Spleen (tissue), 11 donors: Measurements from ENCODE around the gene ADGRF4. TPM values are rescaled to one million over a fixed set of nuclear protein-coding genes. Genes with fewer than 3 reads are reported as not detected.

Source experiments
- DNase-seq: peaks from one replicate; pipeline ENCODE4 v3.0.0-alpha.2; 2020
- H3K27ac ChIP-seq, 8 donors: fragments of 200-600 bp; sonication (generic) in 7 of 8; 1 replicate in 4 of 8; 2 replicates in 4 of 8; pipeline versions ENCODE4 v1.5.0 to v1.8.0; 2016 to 2021; ENCODE audit warnings: inconsistent platforms in 4 of 8, mild to moderate bottlenecking in 4 of 8, moderate library complexity in 1 of 8
- H3K27me3 ChIP-seq, 7 donors: fragments of 200-600 bp; sonication (generic) in 6 of 7; replicated peaks in 1 of 7; 1 replicate in 4 of 7; 2 replicates in 3 of 7; pipeline versions ENCODE4 v1.5.0 to v1.8.0; 2016 to 2021; ENCODE audit warnings: inconsistent platforms in 3 of 7, mild to moderate bottlenecking in 1 of 7
- H3K36me3 ChIP-seq, 6 donors: fragments of 200-600 bp; sonication (generic) in 5 of 6; 1 replicate in 4 of 6; 2 replicates in 2 of 6; pipeline versions ENCODE4 v1.5.0 to v1.8.0; 2016 to 2021; ENCODE audit warnings: inconsistent platforms in 2 of 6
- H3K4me1 ChIP-seq, 6 donors: fragments of 200-600 bp; sonication (generic) in 5 of 6; 1 replicate in 3 of 6; 2 replicates in 3 of 6; pipeline versions ENCODE4 v1.5.0 to v1.8.0; 2016 to 2021; ENCODE audit warnings: inconsistent platforms in 3 of 6
- H3K4me3 ChIP-seq, 8 donors: fragments of 200-600 bp; sonication (generic) in 7 of 8; 1 replicate in 4 of 8; 2 replicates in 4 of 8; pipeline versions ENCODE4 v1.5.0 to v1.8.0; 2016 to 2021; ENCODE audit warnings: inconsistent platforms in 4 of 8, mild to moderate bottlenecking in 4 of 8, moderate library complexity in 2 of 8
- H3K9me3 ChIP-seq, 8 donors: fragments of 200-600 bp; sonication (generic) in 7 of 8; 1 replicate in 4 of 8; 2 replicates in 4 of 8; pipeline versions ENCODE4 v1.5.0 to v1.8.0; 2016 to 2021; ENCODE audit warnings: inconsistent platforms in 4 of 8
- POLR2A ChIP-seq, 3 donors: fragments of 450-650 bp; IDR thresholded peaks; one replicate each; pipeline ENCODE4 v1.5.1; 2017; ENCODE audit warnings: antibody characterized with exemption in 3 of 3, mild to moderate bottlenecking in 1 of 3
- POLR2AphosphoS5 ChIP-seq, 3 donors: sonication (generic); formaldehyde crosslinking; IDR thresholded peaks; one replicate each; pipeline ENCODE4 v1.5.1; 2017; ENCODE audit warnings: antibody characterized with exemption in 3 of 3
- WGBS, 5 donors: extraction: QIAGEN DNeasy Blood & Tissue Kit in 3 of 5; methylation state at CpG; one replicate each; pipeline versions ENCODE4 v1.1.5 to v1.1.7; 2013 to 2018; 5-methylcytosine and 5-hydroxymethylcytosine counted together
- intact Hi-C: fragments of 100-400 bp; cut with DNase I; formaldehyde crosslinking; loops from one replicate; pipeline ENCODE4 v1.15.0; 2023; ENCODE audit warnings: low total_unique reads
- polyA plus RNA-seq, 3 donors: library from polyadenylated mRNA; stranded (reverse); fragments of 200-250 nt; gene quantifications; one replicate each; pipeline ENCODE4 v1.2.1, GENCODE V29; 2013
- total RNA-seq, 7 donors: library from RNA; depleted of rRNA in 3 of 7; stranded (reverse); fragments of >200 nt in 3 of 7; fragmentation: NEBNext Ultra II Directional in 4 of 7; extraction: Animal tissue kit (Norgen Biotek cat#: 25700) in 4 of 7; gene quantifications; one replicate each; pipeline versions ENCODE4 v1.1.0 to v1.2.1, GENCODE V29; 2016 to 2021
- TF ChIP-seq, protein P1 (sequence below), 11 experiments: fragments of 200-600 bp in 7 of 11; fragments of 450-650 bp in 4 of 11; sonication (generic) in 4 of 11; IDR thresholded peaks in 8 of 11; conservative IDR thresholded peaks in 3 of 11; 1 replicate in 7 of 11; 2 replicates in 4 of 11; pipeline versions ENCODE4 v1.4.0 to v1.8.0; 2016 to 2021; ENCODE audit warnings: antibody characterized with exemption in 11 of 11, inconsistent platforms in 4 of 11, mild to moderate bottlenecking in 1 of 11
- donor health status: healthy with polysubstance abuse.
- donor health status: DM: no; HTN: no; CAD: no; lungs with moderate emphysema.
- donor health status: DM: no; HTN: no; CAD: no.
- donor health status: Bipolar disorder and iron deficiency.
- donor health status: healthy.
- donor health status: DM: no; HTN: no; CAD: no.
- donor health status: DM: yes; HTN: yes; CAD: no.

ADGRF4 gene
- total and polyA plus RNA-seq, 10 donors, result not detected

DNA sequence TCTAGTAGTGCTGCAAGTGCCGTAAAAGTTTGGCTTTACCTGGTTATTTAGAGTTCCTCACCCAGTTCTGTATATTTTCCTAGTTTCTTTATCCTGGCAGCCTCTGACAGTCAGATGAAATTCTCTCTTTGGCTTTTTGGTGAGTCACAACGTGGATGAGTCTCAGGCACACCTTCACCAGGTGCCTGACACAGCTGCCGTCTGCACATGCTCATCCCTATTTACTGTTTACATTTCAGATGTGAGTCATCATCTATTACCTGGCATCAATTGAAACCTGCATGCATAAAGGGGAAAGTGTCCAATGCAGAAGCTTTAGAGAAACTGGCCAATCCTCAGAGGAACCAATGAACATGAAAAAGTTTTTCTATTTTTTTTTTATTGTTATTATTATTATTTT, 33.3 kb upstream of the ADGRF4 start:
- Histone ChIP-seq H3K36me3 (no peaks in the 10 kb centered on the region), H3K4me1 (no peaks in the 10 kb centered on the region), H3K4me3 (no peak overlapping the region), H3K9me3 (no peaks in the 10 kb centered on the region), H3K27me3 (peaks cover 0 to 6% (median 0%) of the 10 kb centered on the region in 7 donors), H3K27ac (no peak overlapping the region)
- TF ChIP-seq POLR2A (IDR thresholded peaks at IDR 0.05), result no peak
- TF ChIP-seq POLR2AphosphoS5 (IDR thresholded peaks at IDR 0.05), result no peak
- TF ChIP-seq, protein P1, sequence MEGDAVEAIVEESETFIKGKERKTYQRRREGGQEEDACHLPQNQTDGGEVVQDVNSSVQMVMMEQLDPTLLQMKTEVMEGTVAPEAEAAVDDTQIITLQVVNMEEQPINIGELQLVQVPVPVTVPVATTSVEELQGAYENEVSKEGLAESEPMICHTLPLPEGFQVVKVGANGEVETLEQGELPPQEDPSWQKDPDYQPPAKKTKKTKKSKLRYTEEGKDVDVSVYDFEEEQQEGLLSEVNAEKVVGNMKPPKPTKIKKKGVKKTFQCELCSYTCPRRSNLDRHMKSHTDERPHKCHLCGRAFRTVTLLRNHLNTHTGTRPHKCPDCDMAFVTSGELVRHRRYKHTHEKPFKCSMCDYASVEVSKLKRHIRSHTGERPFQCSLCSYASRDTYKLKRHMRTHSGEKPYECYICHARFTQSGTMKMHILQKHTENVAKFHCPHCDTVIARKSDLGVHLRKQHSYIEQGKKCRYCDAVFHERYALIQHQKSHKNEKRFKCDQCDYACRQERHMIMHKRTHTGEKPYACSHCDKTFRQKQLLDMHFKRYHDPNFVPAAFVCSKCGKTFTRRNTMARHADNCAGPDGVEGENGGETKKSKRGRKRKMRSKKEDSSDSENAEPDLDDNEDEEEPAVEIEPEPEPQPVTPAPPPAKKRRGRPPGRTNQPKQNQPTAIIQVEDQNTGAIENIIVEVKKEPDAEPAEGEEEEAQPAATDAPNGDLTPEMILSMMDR (IDR thresholded peaks at IDR 0.05 in 8 of 11, conservative IDR thresholded peaks at IDR 0.05 in 3 of 11), result no peak
- 80 to 88% (median 83%) methylated on average over 3 of the region's 3 CpGs for WGBS, 5 donors
- intact Hi-C loops, result no loop called here
- DNase-seq, result no peak

DNA sequence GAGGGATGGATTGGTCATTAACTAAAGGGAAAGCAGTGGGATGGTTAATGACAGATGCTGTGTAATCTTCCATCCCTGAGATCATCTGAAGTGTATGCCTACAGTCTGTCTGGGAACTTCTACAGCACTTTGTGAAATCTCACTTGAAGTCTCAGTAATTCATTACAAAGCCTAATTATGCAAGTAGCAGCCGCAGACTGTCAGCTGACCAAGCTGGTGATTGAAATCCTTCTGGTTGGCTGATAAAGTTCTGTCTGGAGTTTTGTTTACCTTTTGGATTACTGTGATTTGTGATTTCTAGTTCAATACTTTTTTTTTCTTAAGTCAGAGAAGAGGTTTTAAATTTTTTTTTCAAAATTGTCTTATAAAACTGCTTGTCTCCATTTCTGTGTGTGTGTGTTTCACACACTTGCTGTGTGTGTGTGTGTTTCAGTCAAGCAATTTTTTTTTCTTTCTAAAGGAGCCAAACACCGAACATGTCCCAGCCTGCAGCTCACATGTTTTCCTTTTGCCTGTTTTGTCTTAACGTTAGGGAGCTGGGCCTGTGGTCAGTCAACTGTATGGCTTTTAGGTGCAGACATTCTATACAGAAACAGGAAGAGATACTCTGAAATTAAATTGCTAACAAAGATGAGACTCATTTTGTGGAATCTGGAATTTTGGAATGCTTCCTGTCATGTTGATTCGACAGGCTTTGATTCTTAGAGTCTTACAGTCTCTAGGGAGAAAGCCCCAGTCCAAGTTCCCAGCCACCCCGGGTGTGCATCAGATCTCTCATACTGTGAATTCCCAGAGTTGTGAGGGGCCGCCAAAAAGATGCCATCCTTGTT, 28.5 kb upstream of the ADGRF4 start:
- peaks cover 0 to 11% (median 0%) of the 10 kb centered on the region in 7 donors for H3K27me3 ChIP-seq
- H3K9me3 ChIP-seq, result no peaks in the 10 kb centered on the region
- TF ChIP-seq, protein P1 (IDR thresholded peaks at IDR 0.05 in 8 of 11, conservative IDR thresholded peaks at IDR 0.05 in 3 of 11), result no peak
- no peak for TF ChIP-seq POLR2A (IDR thresholded peaks at IDR 0.05)
- no peak for TF ChIP-seq POLR2AphosphoS5 (IDR thresholded peaks at IDR 0.05)
- no peak overlapping the region for H3K27ac ChIP-seq
- 51 to 62% (median 56%) methylated on average over 6 of the region's 6 CpGs for WGBS, 5 donors
- no peak overlapping the region for H3K4me3 ChIP-seq
- no peaks in the 10 kb centered on the region for H3K36me3 ChIP-seq
- no peaks in the 10 kb centered on the region for H3K4me1 ChIP-seq
- DNase-seq, result no peak
- intact Hi-C loops, result no loop called here

DNA sequence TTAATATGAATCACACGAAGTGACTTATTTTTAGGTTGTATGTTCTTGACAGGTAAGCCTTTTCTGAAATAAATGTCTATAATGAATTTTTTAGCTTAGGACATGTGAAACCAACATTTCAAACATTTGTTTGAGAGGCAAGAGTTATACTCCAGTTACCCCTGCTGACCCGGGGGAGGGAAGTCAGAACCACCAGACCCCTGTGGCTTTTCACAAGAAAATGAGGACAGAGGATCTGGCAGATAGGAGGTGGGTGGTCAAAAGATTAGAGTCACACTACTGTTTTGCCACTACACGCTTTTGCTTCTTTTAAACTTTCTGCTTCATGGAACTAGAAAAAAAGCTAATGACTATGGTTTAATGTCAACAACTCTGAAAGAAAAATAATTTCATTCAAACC, 27.5 kb upstream of the ADGRF4 start:
- no peak overlapping the region for H3K4me3 ChIP-seq
- no peaks in the 10 kb centered on the region for H3K9me3 ChIP-seq
- no peak overlapping the region for H3K27ac ChIP-seq
- DNase-seq, result no peak
- TF ChIP-seq POLR2A (IDR thresholded peaks at IDR 0.05) (no peak), POLR2AphosphoS5 (IDR thresholded peaks at IDR 0.05) (no peak)
- TF ChIP-seq, protein P1 (IDR thresholded peaks at IDR 0.05 in 8 of 11, conservative IDR thresholded peaks at IDR 0.05 in 3 of 11), result no peak
- 65 to 76% (median 68%) methylated on average over 3 of the region's 3 CpGs for WGBS, 5 donors
- peaks cover 0 to 8% (median 0%) of the 10 kb centered on the region in 7 donors for H3K27me3 ChIP-seq
- no peaks in the 10 kb centered on the region for H3K4me1 ChIP-seq
- intact Hi-C loops, result no loop called here
- no peaks in the 10 kb centered on the region for H3K36me3 ChIP-seq

GRCh38 chr6:47671777-47672176, 26.6 kb upstream of the ADGRF4 start:
- Histone ChIP-seq H3K9me3 (no peaks in the 10 kb centered on the region), H3K27ac (no peak overlapping the region), H3K36me3 (no peaks in the 10 kb centered on the region), H3K4me1 (no peaks in the 10 kb centered on the region), H3K4me3 (no peak overlapping the region), H3K27me3 (peaks cover 0 to 8% (median 0%) of the 10 kb centered on the region in 7 donors)
- no peak for DNase-seq
- TF ChIP-seq, protein P1 (IDR thresholded peaks at IDR 0.05 in 8 of 11, conservative IDR thresholded peaks at IDR 0.05 in 3 of 11), result no peak
- TF ChIP-seq POLR2A (IDR thresholded peaks at IDR 0.05) (no peak), POLR2AphosphoS5 (IDR thresholded peaks at IDR 0.05) (no peak)
- 44 to 63% (median 57%) methylated on average over 1 of the region's 1 CpG for WGBS, 5 donors
- intact Hi-C loops, result no loop called here
